ENCODE data around the gene CDH9. TPM values are rescaled to one million over a fixed set of nuclear protein-coding genes. Genes with fewer than 3 reads are reported as not detected.

Gene CDH9
- total RNA-seq, 1 donor, result not detected

- no peak overlapping the region for H3K4me3 ChIP-seq (ENCODE audit: insufficient read depth, low read length)
Observed at GRCh38 chr5:27026801-27027200, 11.6 kb downstream of the CDH9 start.

DNA sequence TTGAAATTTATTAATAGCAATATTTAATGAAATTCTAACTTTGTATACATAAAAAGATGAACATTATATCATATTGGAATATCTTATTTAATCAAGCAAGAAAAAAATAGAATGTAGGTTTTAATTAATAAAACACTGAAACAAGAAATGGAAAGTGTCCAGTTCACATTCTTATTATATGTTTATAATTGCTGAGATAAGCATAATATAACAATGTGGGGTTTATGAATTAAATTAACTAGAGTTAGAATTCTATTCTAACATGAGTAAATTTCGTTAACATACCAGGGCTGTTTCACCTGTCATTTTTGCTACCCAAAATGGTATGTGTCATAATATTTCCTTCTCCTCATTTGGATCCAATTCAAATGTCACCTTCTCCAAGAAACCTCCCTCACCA is 12.3 kb downstream of the CDH9 start:
- no peak for DNase-seq (ENCODE audit: insufficient read length, low spot score, missing footprints)
- no peaks in the 10 kb centered on the region for H4K20me1 ChIP-seq (ENCODE audit: insufficient read depth, low read length)
- TF ChIP-seq, protein P1, sequence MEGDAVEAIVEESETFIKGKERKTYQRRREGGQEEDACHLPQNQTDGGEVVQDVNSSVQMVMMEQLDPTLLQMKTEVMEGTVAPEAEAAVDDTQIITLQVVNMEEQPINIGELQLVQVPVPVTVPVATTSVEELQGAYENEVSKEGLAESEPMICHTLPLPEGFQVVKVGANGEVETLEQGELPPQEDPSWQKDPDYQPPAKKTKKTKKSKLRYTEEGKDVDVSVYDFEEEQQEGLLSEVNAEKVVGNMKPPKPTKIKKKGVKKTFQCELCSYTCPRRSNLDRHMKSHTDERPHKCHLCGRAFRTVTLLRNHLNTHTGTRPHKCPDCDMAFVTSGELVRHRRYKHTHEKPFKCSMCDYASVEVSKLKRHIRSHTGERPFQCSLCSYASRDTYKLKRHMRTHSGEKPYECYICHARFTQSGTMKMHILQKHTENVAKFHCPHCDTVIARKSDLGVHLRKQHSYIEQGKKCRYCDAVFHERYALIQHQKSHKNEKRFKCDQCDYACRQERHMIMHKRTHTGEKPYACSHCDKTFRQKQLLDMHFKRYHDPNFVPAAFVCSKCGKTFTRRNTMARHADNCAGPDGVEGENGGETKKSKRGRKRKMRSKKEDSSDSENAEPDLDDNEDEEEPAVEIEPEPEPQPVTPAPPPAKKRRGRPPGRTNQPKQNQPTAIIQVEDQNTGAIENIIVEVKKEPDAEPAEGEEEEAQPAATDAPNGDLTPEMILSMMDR (IDR thresholded peaks at IDR 0.05; ENCODE audit: extremely low read depth, low read depth, low read length), result no peak
- no peak overlapping the region for H3K27ac ChIP-seq (ENCODE audit: low read depth, low read length)
- no peaks in the 10 kb centered on the region for H3K36me3 ChIP-seq (ENCODE audit: insufficient read depth, low read length)
- no peaks in the 10 kb centered on the region for H3K4me1 ChIP-seq (ENCODE audit: insufficient read depth, low read length)
- no peaks in the 10 kb centered on the region for H3K79me2 ChIP-seq (ENCODE audit: insufficient read depth, low read length)
- no peak overlapping the region for H3K4me2 ChIP-seq (ENCODE audit: insufficient read depth, low read length)
- H3K4me3 ChIP-seq (ENCODE audit: insufficient read depth, low read length), result no peak overlapping the region
- no peak overlapping the region for H2AFZ ChIP-seq (ENCODE audit: low read length)
- no peaks in the 10 kb centered on the region for H3K27me3 ChIP-seq (ENCODE audit: insufficient read depth, low read length)
- no peaks in the 10 kb centered on the region for H3K9me3 ChIP-seq (ENCODE audit: low read depth, low read length)

More at GRCh38 chr5:27026801-27027200, 11.6 kb downstream of the CDH9 start:
- Histone ChIP-seq H3K9me3 (ENCODE audit: low read depth, low read length) (no peaks in the 10 kb centered on the region), H3K4me1 (ENCODE audit: insufficient read depth, low read length) (no peaks in the 10 kb centered on the region), H3K79me2 (ENCODE audit: insufficient read depth, low read length) (no peaks in the 10 kb centered on the region), H3K36me3 (ENCODE audit: insufficient read depth, low read length) (no peaks in the 10 kb centered on the region), H3K4me2 (ENCODE audit: insufficient read depth, low read length) (no peak overlapping the region), H3K27ac (ENCODE audit: low read depth, low read length) (no peak overlapping the region), H2AFZ (ENCODE audit: low read length) (no peak overlapping the region), H3K27me3 (ENCODE audit: insufficient read depth, low read length) (no peaks in the 10 kb centered on the region), H4K20me1 (ENCODE audit: insufficient read depth, low read length) (no peaks in the 10 kb centered on the region)
- TF ChIP-seq, protein P1 (IDR thresholded peaks at IDR 0.05; ENCODE audit: extremely low read depth, low read depth, low read length), result no peak
- DNase-seq (ENCODE audit: insufficient read length, low spot score, missing footprints), result no peak

DNA sequence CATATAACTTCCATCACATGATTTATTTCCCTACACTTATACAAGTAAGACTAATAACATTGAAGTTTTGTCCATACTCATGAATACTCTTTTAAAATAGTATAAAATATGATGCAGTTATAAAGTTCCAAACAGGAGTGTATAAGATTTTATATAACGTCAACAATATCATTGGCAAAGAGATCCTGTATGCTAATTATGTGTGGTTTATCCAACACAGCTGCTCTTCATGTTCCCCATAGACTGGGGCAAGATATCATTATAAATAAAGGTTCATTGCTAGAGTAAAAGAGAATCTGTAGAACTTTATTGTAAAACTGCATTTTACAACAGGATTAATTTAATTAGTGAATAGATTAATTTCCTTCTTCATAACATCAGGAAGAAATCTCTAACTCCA is 16.9 kb downstream of the CDH9 start:
- no peak overlapping the region for H2AFZ ChIP-seq (ENCODE audit: low read length)
- H3K4me2 ChIP-seq (ENCODE audit: insufficient read depth, low read length), result no peak overlapping the region
- H4K20me1 ChIP-seq (ENCODE audit: insufficient read depth, low read length), result no peaks in the 10 kb centered on the region
- TF ChIP-seq, protein P1 (IDR thresholded peaks at IDR 0.05; ENCODE audit: extremely low read depth, low read depth, low read length), result no peak
- H3K4me3 ChIP-seq (ENCODE audit: insufficient read depth, low read length), result no peak overlapping the region
- no peaks in the 10 kb centered on the region for H3K36me3 ChIP-seq (ENCODE audit: insufficient read depth, low read length)
- H3K9me3 ChIP-seq (ENCODE audit: low read depth, low read length), result no peaks in the 10 kb centered on the region
- no peaks in the 10 kb centered on the region for H3K79me2 ChIP-seq (ENCODE audit: insufficient read depth, low read length)
- DNase-seq (ENCODE audit: insufficient read length, low spot score, missing footprints), result no peak
- H3K27ac ChIP-seq (ENCODE audit: low read depth, low read length), result no peak overlapping the region
- no peaks in the 10 kb centered on the region for H3K27me3 ChIP-seq (ENCODE audit: insufficient read depth, low read length)
- H3K4me1 ChIP-seq (ENCODE audit: insufficient read depth, low read length), result no peaks in the 10 kb centered on the region

- H4K20me1 ChIP-seq (ENCODE audit: insufficient read depth, low read length), result no peaks in the 10 kb centered on the region
- no peak overlapping the region for H3K4me2 ChIP-seq (ENCODE audit: insufficient read depth, low read length)
- no peaks in the 10 kb centered on the region for H3K9me3 ChIP-seq (ENCODE audit: low read depth, low read length)
- no peaks in the 10 kb centered on the region for H3K36me3 ChIP-seq (ENCODE audit: insufficient read depth, low read length)
- no peaks in the 10 kb centered on the region for H3K4me1 ChIP-seq (ENCODE audit: insufficient read depth, low read length)
- no peak overlapping the region for H3K4me3 ChIP-seq (ENCODE audit: insufficient read depth, low read length)
- no peak for DNase-seq (ENCODE audit: insufficient read length, low spot score, missing footprints)
- no peak overlapping the region for H3K27ac ChIP-seq (ENCODE audit: low read depth, low read length)
- no peaks in the 10 kb centered on the region for H3K27me3 ChIP-seq (ENCODE audit: insufficient read depth, low read length)
- no peaks in the 10 kb centered on the region for H3K79me2 ChIP-seq (ENCODE audit: insufficient read depth, low read length)
- TF ChIP-seq, protein P1 (IDR thresholded peaks at IDR 0.05; ENCODE audit: extremely low read depth, low read depth, low read length), result no peak
- H2AFZ ChIP-seq (ENCODE audit: low read length), result no peak overlapping the region
Observed at GRCh38 chr5:27020973-27021372, 17.4 kb downstream of the CDH9 start.
